ENCODE measurements around the gene USP17L27. TPM values are rescaled to one million over a fixed set of nuclear protein-coding genes. Genes with fewer than 3 reads are reported as not detected.
"Not testable (repeated sequence)": the region's sequence is repeated elsewhere in the genome, so short reads cannot be mapped to it uniquely, and the experiment has no call there.

USP17L27 gene
- total RNA-seq (2014; rRNA removed; shearing (Covaris generic)) (not detected in 2 replicates), polyA plus RNA-seq (2016; fragmentation: Nextera tagmentation; extraction: Ambion mirVana) (not detected in 2 replicates)
- long read RNA-seq = 0 reads

- H3K9me3 Mint-ChIP-seq; H3K27ac Mint-ChIP-seq; H2AFZ ChIP-seq; ATAC-seq; H3K27me3 ChIP-seq (ENCODE audit: insufficient read depth); H3K36me3 ChIP-seq (ENCODE audit: insufficient read depth); H4K20me1 ChIP-seq (replicated peaks; ENCODE audit: insufficient read depth); H3K27ac ChIP-seq (ENCODE audit: low read depth); H3K4me2 ChIP-seq; H3K9me2 ChIP-seq (ENCODE audit: insufficient read depth); DNase-seq (ENCODE audit: low spot score); H3K4me3 ChIP-seq; H3K4me1 ChIP-seq (ENCODE audit: insufficient read depth); H3K36me3 Mint-ChIP-seq (ENCODE audit: low read depth); H3K4me1 Mint-ChIP-seq; H3K79me2 ChIP-seq (replicated peaks; ENCODE audit: insufficient read depth); H3K27me3 Mint-ChIP-seq (ENCODE audit: insufficient read depth, low read depth, poor library complexity); H3K4me3 Mint-ChIP-seq; H3F3A ChIP-seq (replicated peaks; ENCODE audit: low read depth): not testable (repeated sequence)
Measured at GRCh38 chr4:9343848-9344247, at the start of gene USP17L27. Gene USP17L27, plus strand, starts transcription at chr4:9344148. Its CDS starts 0 bp downstream, at chr4:9344148.

- not testable (repeated sequence) for H4K20me1 ChIP-seq (replicated peaks; ENCODE audit: insufficient read depth); H3K27me3 ChIP-seq (ENCODE audit: insufficient read depth); H3K4me3 ChIP-seq; H3K27ac ChIP-seq (ENCODE audit: low read depth); H2AFZ ChIP-seq; H3K9me2 ChIP-seq (ENCODE audit: insufficient read depth); H3F3A ChIP-seq (replicated peaks; ENCODE audit: low read depth); ATAC-seq; H3K27me3 Mint-ChIP-seq (ENCODE audit: insufficient read depth, low read depth, poor library complexity); H3K4me1 ChIP-seq (ENCODE audit: insufficient read depth); H3K4me1 Mint-ChIP-seq; H3K36me3 ChIP-seq (ENCODE audit: insufficient read depth); H3K27ac Mint-ChIP-seq; H3K4me2 ChIP-seq; H3K79me2 ChIP-seq (replicated peaks; ENCODE audit: insufficient read depth); H3K4me3 Mint-ChIP-seq; H3K9me3 Mint-ChIP-seq; H3K36me3 Mint-ChIP-seq (ENCODE audit: low read depth); DNase-seq (ENCODE audit: low spot score)
Measured at GRCh38 chr4:9324191-9324590, 19.8 kb upstream of the USP17L27 start.

- not testable (repeated sequence) for H3K4me2 ChIP-seq; H2AFZ ChIP-seq; H3K27me3 Mint-ChIP-seq (ENCODE audit: insufficient read depth, low read depth, poor library complexity); H3K27me3 ChIP-seq (ENCODE audit: insufficient read depth); H3K27ac ChIP-seq (ENCODE audit: low read depth); H3K9me2 ChIP-seq (ENCODE audit: insufficient read depth); H3K79me2 ChIP-seq (replicated peaks; ENCODE audit: insufficient read depth); H3K27ac Mint-ChIP-seq; H3K36me3 ChIP-seq (ENCODE audit: insufficient read depth); H3K4me1 ChIP-seq (ENCODE audit: insufficient read depth); H3K4me3 ChIP-seq; H3K4me3 Mint-ChIP-seq; DNase-seq (ENCODE audit: low spot score); ATAC-seq; H3F3A ChIP-seq (replicated peaks; ENCODE audit: low read depth); H3K9me3 Mint-ChIP-seq; H3K4me1 Mint-ChIP-seq; H4K20me1 ChIP-seq (replicated peaks; ENCODE audit: insufficient read depth); H3K36me3 Mint-ChIP-seq (ENCODE audit: low read depth)
Measured at GRCh38 chr4:9324865-9325264, 19.1 kb upstream of the USP17L27 start, which contains the start of gene USP17L24. Gene USP17L24, plus strand, starts transcription at chr4:9325165. Its CDS starts 0 bp downstream, at chr4:9325165.

GRCh38 chr4:9329611-9330010 lies 14.3 kb upstream of the USP17L27 start, which contains the start of gene USP17L25:
Gene USP17L25, plus strand, starts transcription at chr4:9329911. Its CDS starts 0 bp downstream, at chr4:9329911.
- not testable (repeated sequence) for H3K27ac Mint-ChIP-seq; H4K20me1 ChIP-seq (replicated peaks; ENCODE audit: insufficient read depth); H3K36me3 ChIP-seq (ENCODE audit: insufficient read depth); H3K27me3 ChIP-seq (ENCODE audit: insufficient read depth); H3K4me2 ChIP-seq; DNase-seq (ENCODE audit: low spot score); H2AFZ ChIP-seq; H3K4me3 ChIP-seq; H3K4me3 Mint-ChIP-seq; H3K9me3 Mint-ChIP-seq; H3K36me3 Mint-ChIP-seq (ENCODE audit: low read depth); H3K79me2 ChIP-seq (replicated peaks; ENCODE audit: insufficient read depth); ATAC-seq; H3K4me1 Mint-ChIP-seq; H3K27me3 Mint-ChIP-seq (ENCODE audit: insufficient read depth, low read depth, poor library complexity); H3F3A ChIP-seq (replicated peaks; ENCODE audit: low read depth); H3K27ac ChIP-seq (ENCODE audit: low read depth); H3K9me2 ChIP-seq (ENCODE audit: insufficient read depth); H3K4me1 ChIP-seq (ENCODE audit: insufficient read depth)

DNA sequence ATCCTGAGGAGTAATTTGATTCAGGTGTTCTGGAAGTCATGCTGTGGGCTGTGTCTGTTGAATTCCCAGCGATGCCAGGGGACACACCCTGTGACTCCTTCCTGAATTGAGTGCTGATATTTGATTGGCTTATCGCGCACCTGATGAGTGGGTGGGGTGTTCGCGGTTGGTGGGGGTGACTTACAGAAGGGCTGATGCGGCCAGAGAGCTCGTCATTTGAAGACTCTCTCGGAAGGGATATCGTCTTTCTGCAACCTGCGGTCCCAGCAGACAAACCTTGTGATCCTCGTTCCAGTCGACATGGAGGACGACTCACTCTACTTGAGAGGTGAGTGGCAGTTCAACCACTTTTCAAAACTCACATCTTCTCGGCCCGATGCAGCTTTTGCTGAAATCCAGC lies 9.6 kb upstream of the USP17L27 start, which contains the start of gene USP17L26:
Gene USP17L26, plus strand, starts transcription at position 301 of the 400 bp plus-strand sequence. Its CDS starts 0 bp downstream, at position 301.
- H3F3A ChIP-seq (replicated peaks; ENCODE audit: low read depth); H3K9me3 Mint-ChIP-seq; H3K4me1 Mint-ChIP-seq; H3K9me2 ChIP-seq (ENCODE audit: insufficient read depth); H3K36me3 Mint-ChIP-seq (ENCODE audit: low read depth); DNase-seq (ENCODE audit: low spot score); H3K27ac ChIP-seq (ENCODE audit: low read depth); ATAC-seq; H3K27ac Mint-ChIP-seq; H3K4me3 Mint-ChIP-seq; H3K27me3 Mint-ChIP-seq (ENCODE audit: insufficient read depth, low read depth, poor library complexity); H3K4me2 ChIP-seq; H4K20me1 ChIP-seq (replicated peaks; ENCODE audit: insufficient read depth); H3K79me2 ChIP-seq (replicated peaks; ENCODE audit: insufficient read depth); H3K36me3 ChIP-seq (ENCODE audit: insufficient read depth); H2AFZ ChIP-seq; H3K4me1 ChIP-seq (ENCODE audit: insufficient read depth); H3K27me3 ChIP-seq (ENCODE audit: insufficient read depth); H3K4me3 ChIP-seq: not testable (repeated sequence)

DNA sequence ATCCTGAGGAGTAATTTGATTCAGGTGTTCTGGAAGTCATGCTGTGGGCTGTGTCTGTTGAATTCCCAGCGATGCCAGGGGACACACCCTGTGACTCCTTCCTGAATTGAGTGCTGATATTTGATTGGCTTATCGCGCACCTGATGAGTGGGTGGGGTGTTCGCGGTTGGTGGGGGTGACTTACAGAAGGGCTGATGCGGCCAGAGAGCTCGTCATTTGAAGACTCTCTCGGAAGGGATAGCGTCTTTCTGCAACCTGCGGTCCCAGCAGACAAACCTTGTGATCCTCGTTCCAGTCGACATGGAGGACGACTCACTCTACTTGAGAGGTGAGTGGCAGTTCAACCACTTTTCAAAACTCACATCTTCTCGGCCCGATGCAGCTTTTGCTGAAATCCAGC lies 4.8 kb upstream of the USP17L27 start, which contains the start of gene USP17L5:
Gene USP17L5, plus strand, starts transcription at position 301 of the 400 bp plus-strand sequence. Its CDS starts 0 bp downstream, at position 301.
- not testable (repeated sequence) for H3K27ac ChIP-seq (ENCODE audit: low read depth); H3K27me3 ChIP-seq (ENCODE audit: insufficient read depth); H3K27ac Mint-ChIP-seq; H3K4me1 ChIP-seq (ENCODE audit: insufficient read depth); H2AFZ ChIP-seq; DNase-seq (ENCODE audit: low spot score); H3K27me3 Mint-ChIP-seq (ENCODE audit: insufficient read depth, low read depth, poor library complexity); H3K4me3 ChIP-seq; H4K20me1 ChIP-seq (replicated peaks; ENCODE audit: insufficient read depth); H3K9me3 Mint-ChIP-seq; H3K9me2 ChIP-seq (ENCODE audit: insufficient read depth); H3K4me1 Mint-ChIP-seq; H3F3A ChIP-seq (replicated peaks; ENCODE audit: low read depth); H3K4me3 Mint-ChIP-seq; ATAC-seq; H3K36me3 Mint-ChIP-seq (ENCODE audit: low read depth); H3K4me2 ChIP-seq; H3K79me2 ChIP-seq (replicated peaks; ENCODE audit: insufficient read depth); H3K36me3 ChIP-seq (ENCODE audit: insufficient read depth)

GRCh38 chr4:9348593-9348992 lies 4.6 kb downstream of the USP17L27 start, which contains the start of gene USP17L28:
Gene USP17L28, plus strand, starts transcription at chr4:9348893. Its CDS starts 0 bp downstream, at chr4:9348893.
- H3K79me2 ChIP-seq (replicated peaks; ENCODE audit: insufficient read depth); DNase-seq (ENCODE audit: low spot score); H3K9me2 ChIP-seq (ENCODE audit: insufficient read depth); H3K4me2 ChIP-seq; H3K36me3 ChIP-seq (ENCODE audit: insufficient read depth); H3K4me1 Mint-ChIP-seq; H3K27me3 Mint-ChIP-seq (ENCODE audit: insufficient read depth, low read depth, poor library complexity); H3K9me3 Mint-ChIP-seq; H3K4me3 ChIP-seq; H3K27ac ChIP-seq (ENCODE audit: low read depth); H3K4me1 ChIP-seq (ENCODE audit: insufficient read depth); H3K27me3 ChIP-seq (ENCODE audit: insufficient read depth); H3K27ac Mint-ChIP-seq; H2AFZ ChIP-seq; H4K20me1 ChIP-seq (replicated peaks; ENCODE audit: insufficient read depth); ATAC-seq; H3K4me3 Mint-ChIP-seq; H3K36me3 Mint-ChIP-seq (ENCODE audit: low read depth); H3F3A ChIP-seq (replicated peaks; ENCODE audit: low read depth): not testable (repeated sequence)
